Naive thymus-derived CD4-positive, alpha-beta T cell (primary cell): Measurements from ENCODE around the gene FUT2. TPM values are rescaled to one million over a fixed set of nuclear protein-coding genes. Genes with fewer than 3 reads are reported as not detected.
A peak's percentile ranks its signal among the peaks of the same experiment; 100 is the strongest.
"Not testable (repeated sequence)": the region's sequence is repeated elsewhere in the genome, so short reads cannot be mapped to it uniquely, and the experiment has no call there.

Experiments
- ATAC-seq: fragments of 150-1000 bp; cut with Tn5 transposase; 2 replicates; pipeline ENCODE4 v1.10.0; 2021; ENCODE audit warnings: mild to moderate bottlenecking, moderate library complexity
- CTCF ChIA-PET: fragments of 350-600 bp; sonication (Branson Sonifier 250); formaldehyde crosslinking; loops from one replicate; lab custom pipeline; 2021; ENCODE audit warnings: antibody characterized with exemption; lab: Charles Lee
- POLR2A ChIA-PET: fragments of 350-600 bp; sonication (Branson Sonifier 250); formaldehyde crosslinking; loops from one replicate; lab custom pipeline; 2021; ENCODE audit warnings: antibody characterized with exemption, inconsistent platforms; lab: Charles Lee
- DNase-seq, 9 donors: peaks; one replicate each; pipeline versions ENCODE4 v3.0.0 to v3.0.0-alpha.2; 2020 to 2022; ENCODE audit warnings: mixed read lengths in 1 of 9
- H3K27ac ChIP-seq: one replicate; pipeline ENCODE4 v1.7.0; 2013; ENCODE audit warnings: mild to moderate bottlenecking, low read depth, low read length, moderate library complexity
- H3K27me3 ChIP-seq, 2 donors: one replicate each; pipeline ENCODE4 v1.7.0; 2013; ENCODE audit warnings: low read length in 2 of 2, mild to moderate bottlenecking in 2 of 2, moderate library complexity in 2 of 2; ENCODE audit not compliant: control insufficient read depth in 2 of 2, insufficient read depth in 2 of 2
- H3K36me3 ChIP-seq, 3 experiments: 1 replicate in 2 of 3; 2 replicates in 1 of 3; pipeline ENCODE4 v1.7.0; 2013; ENCODE audit warnings: low read length in 3 of 3, mild to moderate bottlenecking in 3 of 3, moderate library complexity in 1 of 3; ENCODE audit not compliant: insufficient read depth in 3 of 3, control insufficient read depth in 2 of 3
- H3K4me1 ChIP-seq, 2 donors: one replicate each; pipeline ENCODE4 v1.7.0; 2013; ENCODE audit warnings: low read length in 2 of 2, mild to moderate bottlenecking in 2 of 2, moderate library complexity in 1 of 2; ENCODE audit not compliant: control insufficient read depth in 2 of 2, insufficient read depth in 2 of 2
- H3K4me3 ChIP-seq: 2 replicates; pipeline ENCODE4 v1.7.0; 2013; ENCODE audit warnings: mild to moderate bottlenecking, low read length
- H3K9me3 ChIP-seq, 3 experiments: 1 replicate in 2 of 3; 2 replicates in 1 of 3; pipeline ENCODE4 v1.7.0; 2013; ENCODE audit warnings: low read length in 3 of 3; ENCODE audit not compliant: control insufficient read depth in 2 of 3
- H3K27ac Mint-ChIP-seq, 9 donors: one replicate each; pipeline ENCODE4 v1.8.0; 2020 to 2022; ENCODE audit warnings: mixed read lengths in 9 of 9, mild to moderate bottlenecking in 8 of 9, moderate library complexity in 5 of 9, inconsistent platforms in 2 of 9
- H3K27me3 Mint-ChIP-seq, 5 donors: one replicate each; pipeline ENCODE4 v1.8.0; 2021 to 2022; ENCODE audit warnings: mixed read lengths in 5 of 5, mild to moderate bottlenecking in 1 of 5
- H3K36me3 Mint-ChIP-seq, 5 donors: one replicate each; pipeline ENCODE4 v1.8.0; 2020 to 2022; ENCODE audit warnings: mixed read lengths in 5 of 5, mild to moderate bottlenecking in 3 of 5, inconsistent platforms in 1 of 5
- H3K4me1 Mint-ChIP-seq, 7 donors: one replicate each; pipeline ENCODE4 v1.8.0; 2020 to 2022; ENCODE audit warnings: mixed read lengths in 7 of 7, mild to moderate bottlenecking in 3 of 7, inconsistent platforms in 1 of 7
- H3K4me3 Mint-ChIP-seq, 10 donors: one replicate each; pipeline ENCODE4 v1.8.0; 2020 to 2022; ENCODE audit warnings: mild to moderate bottlenecking in 10 of 10, mixed read lengths in 10 of 10, moderate library complexity in 6 of 10, inconsistent platforms in 2 of 10
- H3K9me3 Mint-ChIP-seq, 11 donors: one replicate each; pipeline ENCODE4 v1.8.0; 2020 to 2022; ENCODE audit warnings: mixed read lengths in 11 of 11, mild to moderate bottlenecking in 4 of 11, inconsistent platforms in 1 of 11, moderate library complexity in 1 of 11
- intact Hi-C, 2 donors: fragments of 100-400 bp; cut with micrococcal nuclease; formaldehyde crosslinking; loops; one replicate each; pipeline ENCODE4 v1.15.1; 2023
- polyA plus RNA-seq, 2 donors: library from polyadenylated mRNA; unstranded; fragments of 300-500 nt; fragmentation: Illumina TruSeq; gene quantifications; one replicate each; pipeline ENCODE4 v1.2.3, GENCODE V29; 2021
- total RNA-seq, 6 experiments: library from RNA in 5 of 6; stranded (reverse) in 5 of 6; gene quantifications; 1 replicate in 5 of 6; 2 replicates in 1 of 6; pipeline ENCODE4 v1.2.3 and lab custom pipeline; 2021 to 2026

The FUT2 gene
- total and polyA plus RNA-seq, 7 experiments from 2014 or later = 0.09 to 0.78 TPM; not detected in 5

- Histone ChIP-seq H3K36me3 (no peaks in the 10 kb centered on the region), H3K9me3 (no peaks in the 10 kb centered on the region), H3K4me1 (peaks cover 6 to 7% of the 10 kb centered on the region in 2 donors), H3K27me3 (no peaks in the 10 kb centered on the region), H3K27ac (no peak overlapping the region), H3K4me3 (no peak overlapping the region)
- Mint-ChIP-seq H3K27me3 (no peaks in the 10 kb centered on the region), H3K36me3 (peaks cover 0 to 5% (median 0%) of the 10 kb centered on the region in 5 donors), H3K4me3 (no peak overlapping the region), H3K9me3 (peaks cover 0 to 7% (median 0%) of the 10 kb centered on the region in 11 donors), H3K4me1 (peaks cover 6 to 8% (median 8%) of the 10 kb centered on the region in 7 donors), H3K27ac (no peak overlapping the region)
- intact Hi-C loops = loop anchor here in 1 of 2 donors (2.0 kb wide), 2 partner anchors 14 to 56 kb away; partner anchors contain the start of genes RPL18 and SPHK2
- ChIA-PET POLR2A (interaction anchor here (1.1 to 3.1 kb wide), 4 partner anchors 17 to 73 kb away, joined by 3 to 14 read pairs (median 3); partner anchors contain the start of genes CA11 and IZUMO1), CTCF (interaction anchor here (0.6 to 5.3 kb wide), 7 partner anchors 10 to 509 kb away, joined by 3 to 43 read pairs (median 4); partner anchors contain the start of gene CA11)
- DNase-seq = no peak
- no peak for ATAC-seq
Measured at GRCh38 chr19:48674216-48674809, 21.5 kb upstream of the FUT2 start.

- Histone ChIP-seq H3K27ac (no peak overlapping the region), H3K9me3 (no peaks in the 10 kb centered on the region), H3K36me3 (no peaks in the 10 kb centered on the region), H3K27me3 (no peaks in the 10 kb centered on the region), H3K4me1 (peaks cover 6 to 7% of the 10 kb centered on the region in 2 donors), H3K4me3 (no peak overlapping the region)
- H3K4me1 Mint-ChIP-seq = peaks cover 3 to 8% (median 7%) of the 10 kb centered on the region in 7 donors
- ChIA-PET POLR2A (interaction anchor here (0.7 to 3.1 kb wide), 7 partner anchors 10 to 72 kb away, joined by 3 to 14 read pairs (median 3); partner anchors contain the start of genes CA11, IZUMO1 and SPHK2), CTCF (interaction anchor here (0.6 to 5.3 kb wide), 9 partner anchors 10 to 509 kb away, joined by 3 to 43 read pairs (median 4); partner anchors contain the start of gene CA11)
- intact Hi-C loops = loop anchor here (1.0 to 5.0 kb wide), 8 partner anchors 14 to 169 kb away; partner anchors contain the start of genes CA11 (in 2 of the 2), DBP (in 1 of the 2), RPL18 (in 1 of the 2) and SPHK2 (in 1 of the 2)
- no peaks in the 10 kb centered on the region for H3K36me3 Mint-ChIP-seq
- no peaks in the 10 kb centered on the region for H3K27me3 Mint-ChIP-seq
- H3K27ac Mint-ChIP-seq = peak overlapping the region in 7 of 9 donors; percentile 11 to 79 (median 49)
- peak; percentile 57 to 81 (median 72) for DNase-seq
- ATAC-seq = peak; percentile 94
- peak overlapping the region in 1 of 10 donors; percentile 47 for H3K4me3 Mint-ChIP-seq
- no peaks in the 10 kb centered on the region for H3K9me3 Mint-ChIP-seq
Measured at GRCh38 chr19:48674921-48675824, 20.6 kb upstream of the FUT2 start.

- H3K27ac ChIP-seq = no peak overlapping the region
- ChIA-PET CTCF (interaction anchor here (1.2 to 5.3 kb wide), 2 partner anchors 23 to 31 kb away, joined by 4 to 43 read pairs; partner anchors contain the start of gene CA11), POLR2A (interaction anchor here (1.9 to 3.1 kb wide), 3 partner anchors 31 to 62 kb away, joined by 5 to 14 read pairs (median 6); partner anchors contain the start of gene CA11)
- no peaks in the 10 kb centered on the region for H3K36me3 ChIP-seq
- peaks cover 6 to 7% of the 10 kb centered on the region in 2 donors for H3K4me1 ChIP-seq
- Mint-ChIP-seq H3K4me1 (peaks cover 3 to 8% (median 7%) of the 10 kb centered on the region in 7 donors), H3K9me3 (no peaks in the 10 kb centered on the region), H3K27me3 (no peaks in the 10 kb centered on the region), H3K27ac (no peak overlapping the region), H3K4me3 (no peak overlapping the region), H3K36me3 (no peaks in the 10 kb centered on the region)
- no peak overlapping the region for H3K4me3 ChIP-seq
- intact Hi-C loops = loop anchor here in 1 of 2 donors (5.0 kb wide), 1 partner anchor 39 kb away; the partner anchor contains the start of gene DBP
- no peak for ATAC-seq
- H3K9me3 ChIP-seq = no peaks in the 10 kb centered on the region
- DNase-seq = no peak
- no peaks in the 10 kb centered on the region for H3K27me3 ChIP-seq
Measured at GRCh38 chr19:48676487-48676886, 19.3 kb upstream of the FUT2 start.

- Mint-ChIP-seq H3K27me3 (no peaks in the 10 kb centered on the region), H3K27ac (no peak overlapping the region), H3K4me1 (peaks cover 3 to 8% (median 7%) of the 10 kb centered on the region in 7 donors), H3K9me3 (no peaks in the 10 kb centered on the region), H3K4me3 (no peak overlapping the region), H3K36me3 (no peaks in the 10 kb centered on the region)
- Histone ChIP-seq H3K4me3 (no peak overlapping the region), H3K27me3 (no peaks in the 10 kb centered on the region), H3K27ac (no peak overlapping the region), H3K36me3 (no peaks in the 10 kb centered on the region), H3K4me1 (peaks cover 6 to 7% of the 10 kb centered on the region in 2 donors), H3K9me3 (no peaks in the 10 kb centered on the region)
- ATAC-seq = no peak
- ChIA-PET POLR2A (interaction anchor here (1.9 to 2.2 kb wide), 2 partner anchors 39 to 61 kb away, joined by 5 to 6 read pairs; no protein-coding TSS in a partner anchor), CTCF (interaction anchor here (5.3 kb wide), 1 partner anchor 31 kb away, joined by 43 read pairs; the partner anchor contains the start of gene CA11)
- intact Hi-C loops = loop anchor here in 1 of 2 donors (5.0 kb wide), 1 partner anchor 40 kb away; the partner anchor contains the start of gene DBP
- DNase-seq = no peak
Measured at GRCh38 chr19:48676887-48677286, 18.9 kb upstream of the FUT2 start.

GRCh38 chr19:48678201-48678600 is 17.6 kb upstream of the FUT2 start:
- H3K27ac ChIP-seq = no peak overlapping the region
- POLR2A ChIA-PET = interaction anchor here (2.2 kb wide), 1 partner anchor 60 kb away, joined by 6 read pairs; no protein-coding TSS in a partner anchor
- H3K9me3 ChIP-seq = no peaks in the 10 kb centered on the region
- H3K36me3 ChIP-seq = no peaks in the 10 kb centered on the region
- intact Hi-C loops = loop anchor here in 1 of 2 donors (5.0 kb wide), 1 partner anchor 41 kb away; the partner anchor contains the start of gene DBP
- H3K9me3 Mint-ChIP-seq = no peaks in the 10 kb centered on the region
- DNase-seq (no peak), ATAC-seq (no peak)
- peaks cover 3 to 8% (median 7%) of the 10 kb centered on the region in 7 donors for H3K4me1 Mint-ChIP-seq
- no peaks in the 10 kb centered on the region for H3K36me3 Mint-ChIP-seq
- H3K27me3 Mint-ChIP-seq = no peaks in the 10 kb centered on the region
- H3K27ac Mint-ChIP-seq = no peak overlapping the region
- peaks cover 6 to 7% of the 10 kb centered on the region in 2 donors for H3K4me1 ChIP-seq
- H3K27me3 ChIP-seq = no peaks in the 10 kb centered on the region
- H3K4me3 ChIP-seq = no peak overlapping the region
- no peak overlapping the region for H3K4me3 Mint-ChIP-seq
- CTCF ChIA-PET = interaction anchor here (5.3 kb wide), 1 partner anchor 33 kb away, joined by 43 read pairs; the partner anchor contains the start of gene CA11

GRCh38 chr19:48680006-48680405 is 15.8 kb upstream of the FUT2 start:
- CTCF ChIA-PET, H3K4me3 ChIP-seq, DNase-seq, H3K27me3 ChIP-seq, intact Hi-C loops, H3K4me1 ChIP-seq, POLR2A ChIA-PET, H3K27ac ChIP-seq, H3K27ac Mint-ChIP-seq, H3K36me3 Mint-ChIP-seq, H3K9me3 Mint-ChIP-seq, H3K36me3 ChIP-seq, H3K4me3 Mint-ChIP-seq, H3K9me3 ChIP-seq, H3K27me3 Mint-ChIP-seq, ATAC-seq: not testable (repeated sequence)
- H3K4me1 Mint-ChIP-seq = peaks cover 3 to 11% (median 6%) of the 10 kb centered on the region in 7 donors
